ENCODE measurements around the gene FKRP.
A peak's percentile ranks its signal among the peaks of the same experiment; 100 is the strongest.
"Not testable (repeated sequence)": the region's sequence is repeated elsewhere in the genome, so short reads cannot be mapped to it uniquely, and the experiment has no call there.

Gene FKRP

DNA sequence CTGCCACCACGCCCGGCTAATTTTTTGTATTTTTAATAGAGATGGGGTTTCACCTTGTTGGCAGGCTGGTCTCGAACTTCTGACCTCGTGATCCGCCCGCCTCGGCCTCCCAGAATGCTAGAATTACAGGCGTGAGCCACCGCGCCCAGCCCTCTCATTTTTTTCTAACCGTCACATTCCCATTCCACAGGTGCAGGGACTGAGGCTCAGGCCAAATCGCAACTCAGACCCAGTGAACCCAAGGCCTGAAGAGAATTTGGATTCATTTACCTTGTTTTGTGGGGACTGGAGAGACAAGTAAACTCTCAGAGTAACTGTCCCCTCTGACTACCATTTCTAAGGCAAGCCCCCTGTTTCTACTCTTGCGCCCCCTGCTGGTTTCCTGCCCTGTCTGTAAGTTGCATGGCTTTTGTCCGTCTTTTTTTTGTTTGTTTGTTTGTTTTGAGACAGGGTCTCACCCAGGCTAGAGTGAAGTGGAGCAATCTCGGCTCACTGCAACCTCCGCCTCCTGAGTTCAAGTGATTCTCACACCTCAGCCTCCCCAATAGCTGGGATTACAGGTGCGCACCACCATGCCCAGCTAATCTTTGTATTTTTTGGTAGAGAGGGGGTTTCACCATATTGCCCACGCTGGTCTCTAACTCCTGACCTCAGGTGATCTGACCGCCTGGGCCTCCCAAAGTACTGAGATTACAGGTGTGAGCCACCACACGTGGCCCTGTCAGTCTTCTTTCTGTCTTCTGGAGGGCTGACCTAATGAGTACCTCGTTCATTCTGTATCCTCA, 2.7 kb downstream of the FKRP start:
- Histone ChIP-seq H3K9me3 (ENCODE audit: control insufficient read depth, insufficient read depth, low read length) (no peaks in the 10 kb centered on the region), H3K4me1 (ENCODE audit: control insufficient read depth, insufficient read depth, low read length) (peaks cover 2% of the 10 kb centered on the region; the same call in 1 of the 2 replicates), H3K4me3 (ENCODE audit: low read depth, low read length) (no peak overlapping the region), H3K36me3 (ENCODE audit: control insufficient read depth, insufficient read depth, low read length) (peaks cover 21% of the 10 kb centered on the region), H3K9ac (ENCODE audit: low read depth, low read length) (no peak overlapping the region), H3K27ac (ENCODE audit: low read depth, low read length) (no peak overlapping the region), H3K27me3 (ENCODE audit: control insufficient read depth, insufficient read depth, low read length) (no peaks in the 10 kb centered on the region)

DNA sequence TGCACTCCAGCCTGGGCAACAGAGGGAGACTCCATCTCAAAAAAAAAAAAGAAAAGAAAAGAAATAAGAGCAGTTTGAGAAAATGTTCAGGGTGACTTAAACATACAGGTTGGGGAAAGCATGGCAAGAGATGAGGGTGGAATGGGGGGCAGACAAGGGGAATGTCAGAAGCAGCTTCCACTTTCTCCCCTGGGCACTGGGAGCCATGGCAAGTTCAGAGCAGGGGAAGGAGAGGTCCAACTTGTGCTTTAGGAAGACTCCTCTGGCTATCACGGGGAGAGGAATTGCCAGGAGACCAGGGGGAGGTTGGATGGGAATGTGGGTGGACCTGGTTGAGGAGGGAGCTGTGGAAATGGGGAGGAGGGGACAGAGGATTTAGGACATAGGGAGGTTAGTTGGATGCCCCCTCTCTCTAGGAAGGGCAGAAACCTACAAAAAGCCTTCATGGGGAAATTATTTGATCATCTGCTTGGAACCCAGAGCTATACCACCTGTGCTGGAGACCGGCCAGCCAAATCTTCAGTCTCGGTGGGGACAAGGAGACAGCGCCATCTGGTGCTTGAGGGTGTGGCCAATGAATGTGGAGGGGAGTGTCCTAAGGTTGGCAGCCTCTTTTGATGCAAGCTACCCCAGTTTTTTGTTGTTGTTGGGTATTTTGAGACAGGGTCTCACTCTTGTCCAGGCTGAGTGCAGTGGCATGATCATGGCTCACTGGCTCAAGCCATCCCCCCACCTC, 7.7 kb downstream of the FKRP start:
- Histone ChIP-seq H3K9ac (ENCODE audit: low read depth, low read length) (no peak overlapping the region), H3K36me3 (ENCODE audit: control insufficient read depth, insufficient read depth, low read length) (peaks cover 38% of the 10 kb centered on the region), H3K27ac (ENCODE audit: low read depth, low read length) (peak overlapping the region; percentile 28), H3K4me3 (ENCODE audit: low read depth, low read length) (no peak overlapping the region), H3K9me3 (ENCODE audit: control insufficient read depth, insufficient read depth, low read length) (no peaks in the 10 kb centered on the region), H3K27me3 (ENCODE audit: control insufficient read depth, insufficient read depth, low read length) (no peaks in the 10 kb centered on the region), H3K4me1 (ENCODE audit: control insufficient read depth, insufficient read depth, low read length) (no peaks in the 10 kb centered on the region)

DNA sequence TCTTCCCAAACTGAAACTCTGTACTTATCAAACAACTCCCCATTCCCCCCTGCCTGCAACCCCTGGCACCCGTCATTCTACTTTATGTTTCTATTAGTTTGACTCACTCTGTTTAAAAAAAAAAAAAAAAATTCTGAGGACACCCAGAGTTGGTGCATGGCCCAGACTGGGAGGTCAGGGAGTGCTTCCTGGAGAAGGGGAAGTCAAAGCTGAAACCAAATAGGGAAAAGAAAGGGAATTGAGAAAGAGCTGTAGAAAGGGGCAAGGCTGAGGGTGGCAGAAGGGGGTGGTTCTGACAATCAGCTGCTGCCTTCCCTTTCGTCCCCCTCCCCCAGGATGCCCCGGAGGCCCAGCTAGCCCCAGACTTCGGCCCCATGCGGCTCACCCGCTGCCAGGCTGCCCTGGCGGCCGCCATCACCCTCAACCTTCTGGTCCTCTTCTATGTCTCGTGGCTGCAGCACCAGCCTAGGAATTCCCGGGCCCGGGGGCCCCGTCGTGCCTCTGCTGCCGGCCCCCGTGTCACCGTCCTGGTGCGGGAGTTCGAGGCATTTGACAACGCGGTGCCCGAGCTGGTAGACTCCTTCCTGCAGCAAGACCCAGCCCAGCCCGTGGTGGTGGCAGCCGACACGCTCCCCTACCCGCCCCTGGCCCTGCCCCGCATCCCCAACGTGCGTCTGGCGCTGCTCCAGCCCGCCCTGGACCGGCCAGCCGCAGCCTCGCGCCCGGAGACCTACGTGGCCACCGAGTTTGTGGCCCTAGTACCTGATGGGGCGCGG, 9.4 kb downstream of the FKRP start:
- Histone ChIP-seq H3K9me3 (ENCODE audit: control insufficient read depth, insufficient read depth, low read length) (no peaks in the 10 kb centered on the region), H3K27me3 (ENCODE audit: control insufficient read depth, insufficient read depth, low read length) (no peaks in the 10 kb centered on the region), H3K36me3 (ENCODE audit: control insufficient read depth, insufficient read depth, low read length) (peaks cover 33% of the 10 kb centered on the region), H3K4me3 (ENCODE audit: low read depth, low read length) (no peak overlapping the region), H3K27ac (ENCODE audit: low read depth, low read length) (no peak overlapping the region), H3K4me1 (ENCODE audit: control insufficient read depth, insufficient read depth, low read length) (0 out of 2 replicates have a peak, but pooled peaks cover 4% of the 10 kb centered on the region), H3K9ac (ENCODE audit: low read depth, low read length) (no peak overlapping the region)

DNA sequence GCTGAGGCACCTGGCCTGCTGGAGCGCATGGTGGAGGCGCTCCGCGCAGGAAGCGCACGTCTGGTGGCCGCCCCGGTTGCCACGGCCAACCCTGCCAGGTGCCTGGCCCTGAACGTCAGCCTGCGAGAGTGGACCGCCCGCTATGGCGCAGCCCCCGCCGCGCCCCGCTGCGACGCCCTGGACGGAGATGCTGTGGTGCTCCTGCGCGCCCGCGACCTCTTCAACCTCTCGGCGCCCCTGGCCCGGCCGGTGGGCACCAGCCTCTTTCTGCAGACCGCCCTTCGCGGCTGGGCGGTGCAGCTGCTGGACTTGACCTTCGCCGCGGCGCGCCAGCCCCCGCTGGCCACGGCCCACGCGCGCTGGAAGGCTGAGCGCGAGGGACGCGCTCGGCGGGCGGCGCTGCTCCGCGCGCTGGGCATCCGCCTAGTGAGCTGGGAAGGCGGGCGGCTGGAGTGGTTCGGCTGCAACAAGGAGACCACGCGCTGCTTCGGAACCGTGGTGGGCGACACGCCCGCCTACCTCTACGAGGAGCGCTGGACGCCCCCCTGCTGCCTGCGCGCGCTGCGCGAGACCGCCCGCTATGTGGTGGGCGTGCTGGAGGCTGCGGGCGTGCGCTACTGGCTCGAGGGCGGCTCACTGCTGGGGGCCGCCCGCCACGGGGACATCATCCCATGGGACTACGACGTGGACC, 10.1 kb downstream of the FKRP start:
- Histone ChIP-seq H3K4me3 (ENCODE audit: low read depth, low read length) (no peak overlapping the region), H3K27me3 (ENCODE audit: control insufficient read depth, insufficient read depth, low read length) (no peaks in the 10 kb centered on the region), H3K4me1 (ENCODE audit: control insufficient read depth, insufficient read depth, low read length) (0 out of 2 replicates have a peak, but pooled peaks cover 4% of the 10 kb centered on the region), H3K9me3 (ENCODE audit: control insufficient read depth, insufficient read depth, low read length) (no peaks in the 10 kb centered on the region), H3K9ac (ENCODE audit: low read depth, low read length) (no peak overlapping the region), H3K36me3 (ENCODE audit: control insufficient read depth, insufficient read depth, low read length) (peaks cover 26% of the 10 kb centered on the region), H3K27ac (ENCODE audit: low read depth, low read length) (no peak overlapping the region)

DNA sequence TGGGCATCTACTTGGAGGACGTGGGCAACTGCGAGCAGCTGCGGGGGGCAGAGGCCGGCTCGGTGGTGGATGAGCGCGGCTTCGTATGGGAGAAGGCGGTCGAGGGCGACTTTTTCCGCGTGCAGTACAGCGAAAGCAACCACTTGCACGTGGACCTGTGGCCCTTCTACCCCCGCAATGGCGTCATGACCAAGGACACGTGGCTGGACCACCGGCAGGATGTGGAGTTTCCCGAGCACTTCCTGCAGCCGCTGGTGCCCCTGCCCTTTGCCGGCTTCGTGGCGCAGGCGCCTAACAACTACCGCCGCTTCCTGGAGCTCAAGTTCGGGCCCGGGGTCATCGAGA, 10.7 kb downstream of the FKRP start:
- no peak overlapping the region for H3K9ac ChIP-seq (ENCODE audit: low read depth, low read length)

DNA sequence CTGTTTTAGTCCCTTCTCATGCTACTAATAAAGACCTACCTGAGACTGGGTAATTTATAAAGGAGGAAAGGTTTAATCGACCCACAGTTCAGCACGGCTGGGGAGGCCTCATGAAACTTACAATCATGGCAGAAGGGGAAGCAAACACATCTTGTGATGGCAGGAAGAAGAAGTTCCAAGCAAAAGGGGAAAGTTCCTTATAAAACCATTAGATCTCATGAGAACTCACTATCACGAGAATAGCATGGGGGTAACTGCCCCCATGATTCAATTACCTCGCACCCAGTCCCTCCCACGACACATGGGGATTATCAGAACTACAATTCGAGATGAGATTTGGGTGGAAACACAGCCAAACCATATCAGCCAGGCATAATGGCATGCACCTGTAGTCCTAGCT, 13.3 kb downstream of the FKRP start:
- Histone ChIP-seq H3K9ac (ENCODE audit: low read depth, low read length) (no peak overlapping the region), H3K27me3 (ENCODE audit: control insufficient read depth, insufficient read depth, low read length) (no peaks in the 10 kb centered on the region), H3K4me3 (ENCODE audit: low read depth, low read length) (no peak overlapping the region), H3K4me1 (ENCODE audit: control insufficient read depth, insufficient read depth, low read length) (0 out of 2 replicates have a peak, but pooled peaks cover 4% of the 10 kb centered on the region), H3K27ac (ENCODE audit: low read depth, low read length) (no peak overlapping the region), H3K36me3 (ENCODE audit: control insufficient read depth, insufficient read depth, low read length) (peaks cover 17% of the 10 kb centered on the region), H3K9me3 (ENCODE audit: control insufficient read depth, insufficient read depth, low read length) (no peaks in the 10 kb centered on the region)

More for the DNA sequence above, 10.7 kb downstream of the FKRP start:
- peaks cover 26% of the 10 kb centered on the region for H3K36me3 ChIP-seq (ENCODE audit: control insufficient read depth, insufficient read depth, low read length)
- H3K27ac ChIP-seq (ENCODE audit: low read depth, low read length), result no peak overlapping the region
- no peaks in the 10 kb centered on the region for H3K9me3 ChIP-seq (ENCODE audit: control insufficient read depth, insufficient read depth, low read length)
- no peak overlapping the region for H3K4me3 ChIP-seq (ENCODE audit: low read depth, low read length)
- 0 out of 2 replicates have a peak, but pooled peaks cover 4% of the 10 kb centered on the region for H3K4me1 ChIP-seq (ENCODE audit: control insufficient read depth, insufficient read depth, low read length)
- no peaks in the 10 kb centered on the region for H3K27me3 ChIP-seq (ENCODE audit: control insufficient read depth, insufficient read depth, low read length)

DNA sequence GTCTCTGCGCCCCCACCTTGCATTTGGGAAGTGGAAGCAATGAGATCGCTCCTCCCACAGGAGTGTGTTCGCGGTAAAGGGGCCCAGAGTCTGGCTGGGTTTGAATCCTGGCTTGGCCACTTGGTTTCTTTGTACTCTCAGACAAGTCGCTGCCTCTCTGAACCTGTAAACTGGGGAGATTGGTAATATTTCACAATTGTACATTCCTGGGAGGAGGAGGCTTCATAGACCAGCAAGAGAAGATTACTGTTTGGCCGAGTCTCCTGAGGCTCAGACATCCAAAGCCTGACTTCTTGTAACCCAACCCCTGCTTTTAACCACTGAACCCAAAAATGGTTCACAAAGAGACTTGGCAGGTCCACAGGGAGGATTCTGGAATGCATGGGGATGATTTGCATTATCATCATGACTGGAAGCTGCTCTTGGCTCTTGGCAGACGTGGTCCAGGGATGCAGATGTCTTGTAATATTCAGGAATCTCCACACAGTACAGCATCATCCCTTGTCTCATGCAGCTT, 14.0 kb downstream of the FKRP start:
- Histone ChIP-seq H3K9ac (ENCODE audit: low read depth, low read length) (no peak overlapping the region), H3K9me3 (ENCODE audit: control insufficient read depth, insufficient read depth, low read length) (no peaks in the 10 kb centered on the region), H3K27me3 (ENCODE audit: control insufficient read depth, insufficient read depth, low read length) (no peaks in the 10 kb centered on the region), H3K4me1 (ENCODE audit: control insufficient read depth, insufficient read depth, low read length) (0 out of 2 replicates have a peak, but pooled peaks cover 4% of the 10 kb centered on the region), H3K27ac (ENCODE audit: low read depth, low read length) (no peak overlapping the region), H3K4me3 (ENCODE audit: low read depth, low read length) (no peak overlapping the region), H3K36me3 (ENCODE audit: control insufficient read depth, insufficient read depth, low read length) (peaks cover 17% of the 10 kb centered on the region)

DNA sequence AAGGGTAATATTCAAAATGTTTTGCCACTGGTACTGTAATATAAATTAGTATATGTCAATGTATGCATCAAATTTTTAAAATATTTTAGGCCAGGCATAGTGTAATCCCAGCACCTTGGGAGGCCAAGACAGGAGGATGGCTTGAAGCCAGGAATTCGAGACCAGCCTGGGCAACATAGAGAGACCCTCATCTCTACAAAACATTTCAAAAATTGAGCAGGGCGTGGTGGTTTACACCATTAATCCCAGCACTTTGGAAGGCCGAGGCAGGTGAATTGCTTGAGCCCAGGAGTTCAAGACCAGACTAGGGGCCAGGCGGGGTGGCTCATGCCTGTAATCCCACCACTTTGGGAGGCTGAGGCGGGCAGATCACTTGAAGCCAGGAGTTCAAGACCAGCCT, 14.5 kb downstream of the FKRP start:
- Histone ChIP-seq H3K4me1 (ENCODE audit: control insufficient read depth, insufficient read depth, low read length) (0 out of 2 replicates have a peak, but pooled peaks cover 4% of the 10 kb centered on the region), H3K9me3 (ENCODE audit: control insufficient read depth, insufficient read depth, low read length) (no peaks in the 10 kb centered on the region), H3K27me3 (ENCODE audit: control insufficient read depth, insufficient read depth, low read length) (no peaks in the 10 kb centered on the region), H3K9ac (ENCODE audit: low read depth, low read length) (no peak overlapping the region), H3K4me3 (ENCODE audit: low read depth, low read length) (no peak overlapping the region), H3K36me3 (ENCODE audit: control insufficient read depth, insufficient read depth, low read length) (peaks cover 14% of the 10 kb centered on the region), H3K27ac (ENCODE audit: low read depth, low read length) (no peak overlapping the region)

DNA sequence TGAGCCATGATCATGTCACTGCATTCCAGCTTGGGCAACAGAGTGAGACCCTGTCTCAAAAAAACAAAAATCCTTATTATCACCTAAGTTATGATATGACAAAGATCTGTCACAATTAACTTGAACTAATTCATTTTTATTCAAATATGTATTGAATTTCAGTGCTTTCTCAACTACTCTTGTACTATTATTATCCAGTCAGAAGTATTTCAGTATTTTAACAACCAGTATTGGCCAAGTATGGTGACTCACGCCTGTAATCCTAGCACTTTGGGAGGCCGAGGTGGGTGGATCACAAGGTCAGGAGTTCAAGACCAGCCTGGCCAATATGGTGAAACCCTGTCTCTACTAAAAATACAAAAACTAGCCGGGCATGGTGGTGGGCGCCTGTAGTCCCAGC, 15.0 kb downstream of the FKRP start:
- not testable (repeated sequence) for H3K9ac ChIP-seq (ENCODE audit: low read depth, low read length); H3K9me3 ChIP-seq (ENCODE audit: control insufficient read depth, insufficient read depth, low read length); H3K27me3 ChIP-seq (ENCODE audit: control insufficient read depth, insufficient read depth, low read length); H3K4me3 ChIP-seq (ENCODE audit: low read depth, low read length); H3K27ac ChIP-seq (ENCODE audit: low read depth, low read length); H3K4me1 ChIP-seq (ENCODE audit: control insufficient read depth, insufficient read depth, low read length)
- peaks cover 12% of the 10 kb centered on the region for H3K36me3 ChIP-seq (ENCODE audit: control insufficient read depth, insufficient read depth, low read length)

DNA sequence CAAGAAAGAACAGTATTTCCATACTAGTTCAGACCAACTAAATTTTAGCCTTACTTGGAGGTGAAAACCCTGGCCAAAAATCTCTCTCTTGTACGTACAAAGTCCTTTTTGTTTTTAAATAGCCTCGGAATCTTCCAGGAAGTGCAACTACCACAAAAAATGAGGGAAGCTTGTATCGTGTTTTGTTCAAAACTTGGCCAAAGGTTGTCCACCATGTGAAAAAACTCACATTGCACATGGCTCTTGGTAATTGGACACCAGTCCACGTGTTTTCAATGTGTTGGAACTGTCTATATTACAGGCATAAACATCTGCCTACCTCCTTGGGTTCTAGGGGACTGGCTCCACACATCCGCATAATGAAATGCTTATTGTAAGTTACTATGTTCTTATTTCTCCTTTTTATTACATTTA, 15.6 kb downstream of the FKRP start:
- no peak overlapping the region for H3K9ac ChIP-seq (ENCODE audit: low read depth, low read length)
- H3K36me3 ChIP-seq (ENCODE audit: control insufficient read depth, insufficient read depth, low read length), result peaks cover 9% of the 10 kb centered on the region
- 0 out of 2 replicates have a peak, but pooled peaks cover 4% of the 10 kb centered on the region for H3K4me1 ChIP-seq (ENCODE audit: control insufficient read depth, insufficient read depth, low read length)
- H3K27ac ChIP-seq (ENCODE audit: low read depth, low read length), result no peak overlapping the region
- H3K9me3 ChIP-seq (ENCODE audit: control insufficient read depth, insufficient read depth, low read length), result no peaks in the 10 kb centered on the region
- no peaks in the 10 kb centered on the region for H3K27me3 ChIP-seq (ENCODE audit: control insufficient read depth, insufficient read depth, low read length)
- no peak overlapping the region for H3K4me3 ChIP-seq (ENCODE audit: low read depth, low read length)
